HG03565 (cell line): ENCODE results near the gene APRT.
A peak's percentile ranks its signal among the peaks of the same experiment; 100 is the strongest.

ENCODE experiments used
- ATAC-seq: cut with Tn5 transposase; IDR thresholded peaks from one replicate; pipeline ENCODE4 v1.9.1; 2021; ENCODE audit warnings: mild to moderate bottlenecking, moderate library complexity; ENCODE audit not compliant: unreplicated experiment

The APRT gene

GRCh38 chr16:88809676-88810165 is 2.0 kb downstream of the APRT start:
- ATAC-seq = no peak

GRCh38 chr16:88809068-88809675 is 2.6 kb downstream of the APRT start:
- ATAC-seq = no peak

GRCh38 chr16:88807626-88808453 is 3.9 kb downstream of the APRT start:
- no peak for ATAC-seq

- ATAC-seq = no peak
Measured at GRCh38 chr16:88807142-88807625, 4.5 kb downstream of the APRT start.

- ATAC-seq = no peak
Measured at GRCh38 chr16:88806491-88807111, 5.1 kb downstream of the APRT start.

GRCh38 chr16:88805887-88806393 is 5.8 kb downstream of the APRT start:
- ATAC-seq = no peak

GRCh38 chr16:88805340-88805715 is 6.4 kb downstream of the APRT start:
- ATAC-seq = no peak

- ATAC-seq = no peak
Measured at GRCh38 chr16:88804552-88805339, 7.0 kb downstream of the APRT start.

GRCh38 chr16:88804173-88804551 is 7.6 kb downstream of the APRT start:
- no peak for ATAC-seq

GRCh38 chr16:88803264-88803987 is 8.3 kb downstream of the APRT start, which contains the start of gene CDT1:
CDT1 (plus strand) TSS chr16:88803789; CDS start chr16:88803832, 43 bp downstream.
- ATAC-seq = peak; percentile 51

GRCh38 chr16:88800277-88800592 is 11.5 kb downstream of the APRT start:
- ATAC-seq = no peak

- ATAC-seq = no peak
Measured at GRCh38 chr16:88799569-88800276, 12.0 kb downstream of the APRT start.

- no peak for ATAC-seq
Measured at GRCh38 chr16:88798772-88799455, 12.8 kb downstream of the APRT start.

- ATAC-seq = no peak
Measured at GRCh38 chr16:88798073-88798472, 13.7 kb downstream of the APRT start.

GRCh38 chr16:88796278-88796677 is 15.4 kb downstream of the APRT start:
- no peak for ATAC-seq

- ATAC-seq = no peak
Measured at GRCh38 chr16:88793251-88793954, 18.3 kb downstream of the APRT start.

- no peak for ATAC-seq
Measured at GRCh38 chr16:88792668-88793250, 19.0 kb downstream of the APRT start.

GRCh38 chr16:88792078-88792550 is 19.6 kb downstream of the APRT start:
- no peak for ATAC-seq
